K562 (cell line): ENCODE data around the gene HSD17B1.

ENCODE experiments used
- ARID2 ChIP-seq: fragments of 450-650 bp; IDR thresholded peaks from 2 replicates; pipeline ENCODE4 v1.6.1; 2017; ENCODE audit warnings: antibody characterized with exemption, mild to moderate bottlenecking
- MYC ChIP-seq, 2 experiments: fragments of 250-450 bp in 1 of 2; sonication (Bioruptor Pico) in 1 of 2; IDR thresholded peaks; 2 replicates each; pipeline versions ENCODE4 v1.5.1 to v1.6.1; 2012 to 2021; ENCODE audit warnings: low read depth in 2 of 2, borderline replicate concordance in 1 of 2, improper control_type of control experiment in 1 of 2, low read length in 1 of 2, mild to moderate bottlenecking in 1 of 2, moderate library complexity in 1 of 2
- ZNF274 ChIP-seq: IDR thresholded peaks from 2 replicates; pipeline ENCODE4 v1.6.1; 2011; ENCODE audit warnings: low read depth, mild to moderate bottlenecking, low read length, moderate library complexity, borderline replicate concordance
- TF ChIP-seq, protein P1 (sequence below), 3 experiments: IDR thresholded peaks in 2 of 3; conservative IDR thresholded peaks in 1 of 3; 2 replicates each; pipeline ENCODE4 v1.5.1; 2011 to 2012; ENCODE audit warnings: low read length in 3 of 3, mild to moderate bottlenecking in 3 of 3, control low read depth in 2 of 3, improper control_type of control experiment in 1 of 3, inconsistent platforms in 1 of 3, low read depth in 1 of 3, mixed read lengths in 1 of 3, moderate library complexity in 1 of 3; ENCODE audit not compliant: insufficient read depth in 2 of 3

DNA sequence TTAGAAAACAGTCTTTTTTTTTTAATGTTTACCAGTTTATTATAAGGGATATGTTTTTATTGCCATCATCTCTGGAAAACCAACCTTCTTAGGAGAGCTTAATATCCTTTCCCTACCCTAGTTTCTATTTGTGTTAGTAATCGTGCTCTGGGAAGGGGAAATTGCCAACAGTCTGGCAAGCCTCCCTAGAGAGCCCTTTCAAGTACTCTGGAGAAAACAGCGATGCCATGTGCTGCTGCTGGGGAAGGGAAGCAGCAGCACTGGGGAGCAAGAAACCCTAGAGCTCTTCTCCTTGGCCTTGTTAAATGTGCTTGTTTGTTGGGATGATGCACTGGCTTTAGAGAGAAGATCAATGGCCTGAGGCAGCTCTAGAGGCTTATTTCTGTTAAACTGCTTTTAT lies 46.2 kb downstream of the HSD17B1 start:
- TF ChIP-seq MYC (IDR thresholded peaks at IDR 0.05; ENCODE audit: low read depth, low read length) (no peak), MYC (CRISPR knock-in tag; IDR thresholded peaks at IDR 0.05; ENCODE audit: borderline replicate concordance, low read depth) (no peak), ZNF274 (no peak), ARID2 (no peak)
- TF ChIP-seq, protein P1, sequence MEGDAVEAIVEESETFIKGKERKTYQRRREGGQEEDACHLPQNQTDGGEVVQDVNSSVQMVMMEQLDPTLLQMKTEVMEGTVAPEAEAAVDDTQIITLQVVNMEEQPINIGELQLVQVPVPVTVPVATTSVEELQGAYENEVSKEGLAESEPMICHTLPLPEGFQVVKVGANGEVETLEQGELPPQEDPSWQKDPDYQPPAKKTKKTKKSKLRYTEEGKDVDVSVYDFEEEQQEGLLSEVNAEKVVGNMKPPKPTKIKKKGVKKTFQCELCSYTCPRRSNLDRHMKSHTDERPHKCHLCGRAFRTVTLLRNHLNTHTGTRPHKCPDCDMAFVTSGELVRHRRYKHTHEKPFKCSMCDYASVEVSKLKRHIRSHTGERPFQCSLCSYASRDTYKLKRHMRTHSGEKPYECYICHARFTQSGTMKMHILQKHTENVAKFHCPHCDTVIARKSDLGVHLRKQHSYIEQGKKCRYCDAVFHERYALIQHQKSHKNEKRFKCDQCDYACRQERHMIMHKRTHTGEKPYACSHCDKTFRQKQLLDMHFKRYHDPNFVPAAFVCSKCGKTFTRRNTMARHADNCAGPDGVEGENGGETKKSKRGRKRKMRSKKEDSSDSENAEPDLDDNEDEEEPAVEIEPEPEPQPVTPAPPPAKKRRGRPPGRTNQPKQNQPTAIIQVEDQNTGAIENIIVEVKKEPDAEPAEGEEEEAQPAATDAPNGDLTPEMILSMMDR (IDR thresholded peaks at IDR 0.05 in 2 of 3, conservative IDR thresholded peaks at IDR 0.05 in 1 of 3; ENCODE audit: insufficient read depth in 2 of 3, low read depth in 1 of 3, low read length in 3 of 3) = no peak
